Thyroid gland (tissue), 4 donors: ENCODE measurements around the gene MBNL2.

Experiments
- CTCF ChIP-seq, 6 experiments: fragments of 200-600 bp in 3 of 6; fragments of 450-650 bp in 3 of 6; sonication (generic) in 3 of 6; IDR thresholded peaks; one replicate each; pipeline ENCODE4 v1.5.1; 2016 to 2019; ENCODE audit warnings: antibody characterized with exemption in 6 of 6, mild to moderate bottlenecking in 2 of 6, inconsistent platforms in 1 of 6, moderate library complexity in 1 of 6
- POLR2A ChIP-seq, 2 donors: fragments of 450-650 bp; IDR thresholded peaks; one replicate each; pipeline ENCODE4 v1.6.1; 2017; ENCODE audit warnings: antibody characterized with exemption in 2 of 2, mild to moderate bottlenecking in 2 of 2, moderate library complexity in 1 of 2

GRCh38 chr13:97373787-97374186, 151.7 kb downstream of the MBNL2 start:
- TF ChIP-seq CTCF (IDR thresholded peaks at IDR 0.05) = no peak
- no peak for TF ChIP-seq POLR2A (IDR thresholded peaks at IDR 0.05)
